Measurements from ENCODE around the gene PXMP4. TPM values are rescaled to one million over a fixed set of nuclear protein-coding genes. Genes with fewer than 3 reads are reported as not detected.
A peak's percentile ranks its signal among the peaks of the same experiment; 100 is the strongest.

The PXMP4 gene
- total and polyA plus RNA-seq, 9 of the 15 experiments (the other 6 are each of a cell fraction or from before 2014, with no cell fraction given) = 4.8 to 29.1 (median 6.8) TPM

- TF ChIP-seq CTCF (IDR thresholded peaks at IDR 0.05 in 2 of 3, conservative IDR thresholded peaks at IDR 0.05 in 1 of 3; ENCODE audit: insufficient read depth in 2 of 3, low read depth in 1 of 3, low read length in 3 of 3) (0 out of 6 replicates have a peak, but pooled peaks of 1 of the 3 experiments have one; percentile 2), NFIX (CRISPR knock-in tag; IDR thresholded peaks at IDR 0.05; ENCODE audit: low read depth) (0 out of 2 replicates have a peak, but pooled peaks have one; percentile 4), PCBP2 (IDR thresholded peaks at IDR 0.05; ENCODE audit: low read depth, low read length, poor library complexity, severe bottlenecking) (no peak), PATZ1 (CRISPR knock-in tag; IDR thresholded peaks at IDR 0.05; ENCODE audit: borderline replicate concordance) (no peak), ZNF134 (CRISPR knock-in tag; conservative IDR thresholded peaks at IDR 0.05) (no peak), FOXP1 (CRISPR knock-in tag; IDR thresholded peaks at IDR 0.05) (0 out of 2 replicates have a peak, but pooled peaks have one; percentile 16), SRF (CRISPR knock-in tag; IDR thresholded peaks at IDR 0.05) (no peak), ZNF232 (CRISPR knock-in tag; IDR thresholded peaks at IDR 0.05) (no peak), SMAD1 (IDR thresholded peaks at IDR 0.05; ENCODE audit: low read depth, low read length, partially characterized antibody) (peak; percentile 52), PURB (CRISPR knock-in tag; IDR thresholded peaks at IDR 0.05; ENCODE audit: low read depth) (no peak), ZFPM2 (CRISPR knock-in tag; IDR thresholded peaks at IDR 0.05) (no peak), TEAD4 (IDR thresholded peaks at IDR 0.05; ENCODE audit: low read length) (no peak), TEAD4 (CRISPR knock-in tag; IDR thresholded peaks at IDR 0.05; ENCODE audit: borderline replicate concordance) (no peak), CBX2 (IDR thresholded peaks at IDR 0.05; ENCODE audit: insufficient read depth, low read length, poor library complexity, severe bottlenecking) (no peak), PHTF2 (CRISPR knock-in tag; IDR thresholded peaks at IDR 0.05) (no peak), CREB3 (tag; conservative IDR thresholded peaks at IDR 0.05; ENCODE audit: low read depth) (no peak), GMEB1 (CRISPR knock-in tag; IDR thresholded peaks at IDR 0.05) (no peak), RBFOX2 (IDR thresholded peaks at IDR 0.05; ENCODE audit: low read depth, low read length) (peak; percentile 48)
Measured at GRCh38 chr20:33672426-33673113, 47.5 kb downstream of the PXMP4 start (continued).
